Activated effector memory CD4-positive, alpha-beta T cell treated with anti-CD3 and anti-CD28 coated beads, Interleukin-2, amount 50 U/mL, for 16 hours (primary cell): ENCODE measurements around the gene KLHDC8B.

Source experiments
- DNase-seq: peaks from one replicate; pipeline ENCODE4 v3.0.0-alpha.2; 2020

KLHDC8B gene

GRCh38 chr3:49171119-49171774 lies at the start of gene KLHDC8B:
Gene KLHDC8B (plus strand): TSS chr3:49171598. CDS start chr3:49172770, 1,172 bp downstream.
- peak; percentile 92 for DNase-seq

GRCh38 chr3:49122022-49122421 lies 49.4 kb upstream of the KLHDC8B start:
- DNase-seq: no peak

GRCh38 chr3:49122451-49122850 lies 48.9 kb upstream of the KLHDC8B start:
- DNase-seq: no peak

GRCh38 chr3:49122886-49123545 lies 48.4 kb upstream of the KLHDC8B start:
- DNase-seq: no peak

GRCh38 chr3:49123687-49124086 lies 47.7 kb upstream of the KLHDC8B start:
- DNase-seq: no peak

GRCh38 chr3:49124203-49124602 lies 47.2 kb upstream of the KLHDC8B start:
- DNase-seq: no peak

GRCh38 chr3:49124991-49125670 lies 46.3 kb upstream of the KLHDC8B start:
- no peak for DNase-seq

- DNase-seq: no peak
Measured at GRCh38 chr3:49131040-49131439, 40.4 kb upstream of the KLHDC8B start.

GRCh38 chr3:49131576-49131975 lies 39.8 kb upstream of the KLHDC8B start:
- DNase-seq: no peak

GRCh38 chr3:49132073-49132436 lies 39.3 kb upstream of the KLHDC8B start:
- no peak for DNase-seq

GRCh38 chr3:49132437-49133225 lies 38.8 kb upstream of the KLHDC8B start, which contains the start of gene LAMB2:
Gene LAMB2 (minus strand): TSS chr3:49133050. CDS start chr3:49132867, 183 bp downstream.
- DNase-seq: no peak

GRCh38 chr3:49133226-49133951 lies 38.0 kb upstream of the KLHDC8B start:
- no peak for DNase-seq

GRCh38 chr3:49134471-49135265 lies 36.7 kb upstream of the KLHDC8B start:
- DNase-seq: no peak

GRCh38 chr3:49135499-49135898 lies 35.9 kb upstream of the KLHDC8B start:
- DNase-seq: no peak

- no peak for DNase-seq
Measured at GRCh38 chr3:49140080-49140479, 31.3 kb upstream of the KLHDC8B start.

GRCh38 chr3:49148159-49148558 lies 23.2 kb upstream of the KLHDC8B start:
- DNase-seq: no peak

GRCh38 chr3:49151610-49152009 lies 19.8 kb upstream of the KLHDC8B start:
- DNase-seq: no peak

GRCh38 chr3:49153349-49153912 lies 18.0 kb upstream of the KLHDC8B start:
- no peak for DNase-seq

GRCh38 chr3:49157289-49157688 lies 14.1 kb upstream of the KLHDC8B start:
- no peak for DNase-seq

- DNase-seq: peak; percentile 86
Measured at GRCh38 chr3:49158103-49158709, 13.2 kb upstream of the KLHDC8B start.

GRCh38 chr3:49158792-49159191 lies 12.6 kb upstream of the KLHDC8B start:
- DNase-seq: no peak
